HG02970 (cell line): ENCODE data around the gene CYFIP2.

Experiments
- ATAC-seq: cut with Tn5 transposase; IDR thresholded peaks from one replicate; pipeline ENCODE4 v1.9.1; 2021; ENCODE audit warnings: mild to moderate bottlenecking, moderate library complexity, moderate number of reproducible peaks; ENCODE audit not compliant: unreplicated experiment, low FRiP score

The CYFIP2 gene

GRCh38 chr5:157351802-157352092, 85.8 kb downstream of the CYFIP2 start:
- no peak for ATAC-seq

GRCh38 chr5:157352756-157353340, 86.9 kb downstream of the CYFIP2 start:
- no peak for ATAC-seq

GRCh38 chr5:157354800-157355199, 88.9 kb downstream of the CYFIP2 start:
- ATAC-seq, result no peak

- ATAC-seq, result no peak
Observed at GRCh38 chr5:157356576-157356975, 90.7 kb downstream of the CYFIP2 start.

- ATAC-seq, result no peak
Observed at GRCh38 chr5:157357823-157358222, 91.9 kb downstream of the CYFIP2 start.

GRCh38 chr5:157358871-157359270, 92.9 kb downstream of the CYFIP2 start:
- ATAC-seq, result no peak

GRCh38 chr5:157359356-157360055, 93.6 kb downstream of the CYFIP2 start:
- ATAC-seq, result no peak

- no peak for ATAC-seq
Observed at GRCh38 chr5:157362012-157362411, 96.1 kb downstream of the CYFIP2 start.

- no peak for ATAC-seq
Observed at GRCh38 chr5:157362502-157362901, 96.6 kb downstream of the CYFIP2 start.

GRCh38 chr5:157362982-157363381, 97.1 kb downstream of the CYFIP2 start:
- ATAC-seq, result no peak

- no peak for ATAC-seq
Observed at GRCh38 chr5:157365732-157366131, 99.8 kb downstream of the CYFIP2 start.

GRCh38 chr5:157366741-157367674, 101.1 kb downstream of the CYFIP2 start:
- no peak for ATAC-seq

GRCh38 chr5:157369507-157369906, 103.6 kb downstream of the CYFIP2 start:
- no peak for ATAC-seq

- no peak for ATAC-seq
Observed at GRCh38 chr5:157370967-157371366, 105.0 kb downstream of the CYFIP2 start.

GRCh38 chr5:157371655-157372471, 105.9 kb downstream of the CYFIP2 start:
- ATAC-seq, result no peak

GRCh38 chr5:157372472-157372822, 106.5 kb downstream of the CYFIP2 start:
- no peak for ATAC-seq

- ATAC-seq, result no peak
Observed at GRCh38 chr5:157378509-157378908, 112.6 kb downstream of the CYFIP2 start.

GRCh38 chr5:157379983-157380382, 114.1 kb downstream of the CYFIP2 start:
- no peak for ATAC-seq

GRCh38 chr5:157381746-157382145, 115.8 kb downstream of the CYFIP2 start:
- no peak for ATAC-seq

- ATAC-seq, result no peak
Observed at GRCh38 chr5:157382996-157383800, 117.3 kb downstream of the CYFIP2 start.
